HCT116 (cell line): ENCODE data around the gene ALDH2. TPM values are rescaled to one million over a fixed set of nuclear protein-coding genes. Genes with fewer than 3 reads are reported as not detected.

Experiments
- ATAC-seq: fragments of 200-7000 bp; cut with Tn5 transposase; 2 replicates; pipeline ENCODE4 v1.9.1; 2020; ENCODE audit warnings: mild to moderate bottlenecking, moderate library complexity
- BruUV-seq: library from RNA; stranded (reverse); fragments of 400-500 nt; replicated peaks from 2 replicates; lab custom pipeline; 2021; lab: Mats Ljungman, UMichigan
- CTCF ChIA-PET: fragments of 300-600 bp; sonication (Branson Sonifier 250); formaldehyde crosslinking; loops from one replicate; lab custom pipeline; 2021; ENCODE audit warnings: antibody characterized with exemption; lab: Charles Lee
- POLR2A ChIA-PET: fragments of 300-600, 350-600 bp; sonication (Branson Sonifier 250); formaldehyde crosslinking; loops from one replicate; lab custom pipeline; 2021; ENCODE audit warnings: antibody characterized with exemption; lab: Charles Lee
- RAD21 ChIA-PET, 2 experiments: fragments of 300-600 bp; sonication (Branson Sonifier 250); formaldehyde crosslinking; loops; one replicate each; lab custom pipeline; 2023; ENCODE audit warnings: low total read pairs in 2 of 2; ENCODE audit not compliant: uncharacterized antibody in 2 of 2, unreplicated experiment in 2 of 2, low non-redundant PET in 1 of 2; lab: Charles Lee
- DNase-seq: peaks from one replicate; pipeline ENCODE4 v3.0.0-alpha.2; 2010; ENCODE audit warnings: low read depth, low spot score
- H2AFZ ChIP-seq: fragments of 200-600 bp; shearing (Covaris generic), sonication (generic); 2 replicates; pipeline ENCODE4 v1.6.1; 2017; ENCODE audit warnings: low read depth, mixed run types, mixed read lengths, antibody characterized with exemption, low read length; ENCODE audit not compliant: poor library complexity, severe bottlenecking
- H3K27ac ChIP-seq: 2 replicates; pipeline ENCODE4 v1.5.1; 2012; ENCODE audit warnings: low read depth, low read length
- H3K27me3 ChIP-seq: fragments of 200-600 bp; sonication (generic); 2 replicates; pipeline ENCODE4 v1.6.1; 2016; ENCODE audit warnings: mixed run types, low read length, mixed read lengths; ENCODE audit not compliant: insufficient read depth
- H3K36me3 ChIP-seq, 2 experiments: fragments of 200-500 bp in 1 of 2; fragments of 200-600 bp in 1 of 2; sonication (Bioruptor generic) in 1 of 2; sonication (generic) in 1 of 2; 2 replicates each; pipeline versions ENCODE4 v1.5.1 to v1.6.1; 2014 to 2016; ENCODE audit warnings: low read length in 2 of 2, inconsistent platforms in 1 of 2, mixed read lengths in 1 of 2, mixed run types in 1 of 2; ENCODE audit not compliant: insufficient read depth in 2 of 2, control insufficient read depth in 1 of 2
- H3K4me1 ChIP-seq, 2 experiments: fragments of 200-600 bp in 1 of 2; sonication (generic) in 1 of 2; 2 replicates each; pipeline versions ENCODE4 v1.5.1 to v1.6.1; 2012 to 2017; ENCODE audit warnings: low read length in 2 of 2, inconsistent platforms in 1 of 2, mild to moderate bottlenecking in 1 of 2, mixed read lengths in 1 of 2, mixed run types in 1 of 2, moderate library complexity in 1 of 2; ENCODE audit not compliant: insufficient read depth in 2 of 2, control insufficient read depth in 1 of 2
- H3K4me2 ChIP-seq: fragments of 200-600 bp; sonication (generic); 2 replicates; pipeline ENCODE4 v1.6.1; 2017; ENCODE audit warnings: mixed run types, low read length, mixed read lengths
- H3K4me3 ChIP-seq, 2 experiments: fragments of 200-600 bp in 1 of 2; sonication (generic) in 1 of 2; replicated peaks in 1 of 2; 2 replicates each; pipeline ENCODE4 v1.5.1; 2011 to 2016; ENCODE audit warnings: low read length in 2 of 2, control low read depth in 1 of 2, low read depth in 1 of 2, mild to moderate bottlenecking in 1 of 2, mixed read lengths in 1 of 2, mixed run types in 1 of 2
- H3K79me2 ChIP-seq: fragments of 200-600 bp; sonication (generic); 2 replicates; pipeline ENCODE4 v1.6.1; 2017; ENCODE audit warnings: mild to moderate bottlenecking, mixed run types, low read length, moderate library complexity, mixed read lengths; ENCODE audit not compliant: insufficient read depth
- H3K9ac ChIP-seq: fragments of 200-600 bp; sonication (generic); 2 replicates; pipeline ENCODE4 v1.6.1; 2016; ENCODE audit warnings: low read length, mixed read lengths
- H3K9me2 ChIP-seq: fragments of 200-600 bp; sonication (generic), shearing (Covaris generic); 2 replicates; pipeline ENCODE4 v1.6.1; 2017; ENCODE audit warnings: mixed run types, mild to moderate bottlenecking, moderate library complexity; ENCODE audit not compliant: insufficient read depth
- H3K9me3 ChIP-seq, 2 experiments: fragments of 200-500 bp in 1 of 2; fragments of 200-600 bp in 1 of 2; sonication (Bioruptor generic) in 1 of 2; sonication (generic) in 1 of 2; 2 replicates each; pipeline ENCODE4 v1.6.1; 2014 to 2017; ENCODE audit warnings: low read length in 2 of 2, mixed read lengths in 2 of 2, inconsistent platforms in 1 of 2, low read depth in 1 of 2, mild to moderate bottlenecking in 1 of 2, mixed run types in 1 of 2, moderate library complexity in 1 of 2; ENCODE audit not compliant: control insufficient read depth in 1 of 2, insufficient read depth in 1 of 2
- H4K20me1 ChIP-seq: fragments of 200-600 bp; sonication (generic), shearing (Covaris generic); 2 replicates; pipeline ENCODE4 v1.6.1; 2017; ENCODE audit warnings: mixed run types, mild to moderate bottlenecking, moderate library complexity; ENCODE audit not compliant: insufficient read depth
- CTCF ChIP-seq, 3 experiments: fragments of 200-600 bp in 1 of 3; sonication (generic) in 1 of 3; IDR thresholded peaks in 2 of 3; conservative IDR thresholded peaks in 1 of 3; 2 replicates each; pipeline ENCODE4 v1.5.1; 2012 to 2017; ENCODE audit warnings: low read depth in 2 of 3, low read length in 2 of 3, antibody characterized with exemption in 1 of 3, borderline replicate concordance in 1 of 3, control low read depth in 1 of 3, mild to moderate bottlenecking in 1 of 3, mixed read lengths in 1 of 3, mixed run types in 1 of 3, moderate library complexity in 1 of 3; ENCODE audit not compliant: insufficient read depth in 1 of 3
- REST ChIP-seq: IDR thresholded peaks from 2 replicates; pipeline ENCODE4 v1.6.1; 2012; ENCODE audit warnings: low read depth
- SIN3A ChIP-seq: IDR thresholded peaks from 2 replicates; pipeline ENCODE4 v1.6.1; 2012; ENCODE audit warnings: low read depth
- YY1 ChIP-seq: IDR thresholded peaks from 2 replicates; pipeline ENCODE4 v1.6.1; 2011; ENCODE audit warnings: low read length, low read depth, moderate library complexity, mild to moderate bottlenecking; ENCODE audit not compliant: insufficient replicate concordance; ENCODE audit errors: extremely low read depth
- intact Hi-C: fragments of 100-400 bp; cut with micrococcal nuclease; formaldehyde crosslinking; loops from 2 replicates; pipeline ENCODE4 v1.10.0; 2022
- total RNA-seq: library from RNA; stranded (reverse); gene quantifications from one replicate; pipeline ENCODE4 v1.2.1, GENCODE V29; 2021; ENCODE audit not compliant: unreplicated experiment

ALDH2 gene
- total RNA-seq, 1 experiment from 2014 or later = 32.9 TPM

GRCh38 chr12:111798182-111798581 lies 31.4 kb downstream of the ALDH2 start:
- H4K20me1 ChIP-seq = no peaks in the 10 kb centered on the region
- POLR2A ChIA-PET = no interaction called here
- TF ChIP-seq REST = no peak
- TF ChIP-seq, all 23 proteins: peak for 0
- ATAC-seq (no peak), DNase-seq (no peak)
- H3K9me2 ChIP-seq = no peaks in the 10 kb centered on the region
- no peaks in the 10 kb centered on the region for H3K4me1 ChIP-seq
- peaks cover 0 to 8% of the 10 kb centered on the region in 2 experiments; a peak in 1 of 4 replicates for H3K36me3 ChIP-seq
- no peak overlapping the region for H3K9ac ChIP-seq
- RAD21 ChIA-PET = no interaction called here
- intact Hi-C loops = no loop called here
- H3K27me3 ChIP-seq = no peaks in the 10 kb centered on the region
- no peak overlapping the region for H3K27ac ChIP-seq
- H2AFZ ChIP-seq = no peak overlapping the region
- no TSS peak for BruUV-seq
- H3K4me2 ChIP-seq = no peak overlapping the region
- CTCF ChIA-PET = no interaction called here
- no peaks in the 10 kb centered on the region for H3K79me2 ChIP-seq
- no peak overlapping the region for H3K4me3 ChIP-seq
- no peaks in the 10 kb centered on the region for H3K9me3 ChIP-seq

- RAD21 ChIA-PET = no interaction called here
- H3K36me3 ChIP-seq = peaks cover 0 to 8% of the 10 kb centered on the region in 2 experiments; a peak in 1 of 4 replicates
- intact Hi-C loops = no loop called here
- H3K4me2 ChIP-seq = no peak overlapping the region
- no peaks in the 10 kb centered on the region for H4K20me1 ChIP-seq
- TF ChIP-seq SIN3A (no peak), CTCF (IDR thresholded peaks at IDR 0.05 in 2 of 3, conservative IDR thresholded peaks at IDR 0.05 in 1 of 3; ENCODE audit: borderline replicate concordance in 1 of 3, insufficient read depth in 1 of 3, low read depth in 2 of 3, low read length in 2 of 3) (no peak), YY1 (no peak)
- H3K27ac ChIP-seq = no peak overlapping the region
- H3K9me2 ChIP-seq = no peaks in the 10 kb centered on the region
- no TSS peak for BruUV-seq
- H3K4me3 ChIP-seq = no peak overlapping the region
- H3K4me1 ChIP-seq = no peaks in the 10 kb centered on the region
- no peak overlapping the region for H2AFZ ChIP-seq
- ATAC-seq (no peak), DNase-seq (no peak)
- POLR2A ChIA-PET = no interaction called here
- no peaks in the 10 kb centered on the region for H3K9me3 ChIP-seq
- no peaks in the 10 kb centered on the region for H3K79me2 ChIP-seq
- no peaks in the 10 kb centered on the region for H3K27me3 ChIP-seq
- no peak overlapping the region for H3K9ac ChIP-seq
- CTCF ChIA-PET = no interaction called here
Observed at GRCh38 chr12:111799758-111800157, 33.0 kb downstream of the ALDH2 start.
